Stimulated activated CD8-positive, alpha-beta memory T cell treated with anti-CD3 and anti-CD28 coated beads, Interleukin-7, amount 100 ng/mL, for 48 hours (primary cell): ENCODE data around the gene RGPD3.
"Not testable (repeated sequence)": the region's sequence is repeated elsewhere in the genome, so short reads cannot be mapped to it uniquely, and the experiment has no call there.

Experiments used
- DNase-seq, 2 donors: peaks; one replicate each; pipeline ENCODE4 v3.0.0-alpha.2; 2020; ENCODE audit warnings: low read depth in 1 of 2; ENCODE audit errors: extremely low read depth in 1 of 2

Gene RGPD3

DNA sequence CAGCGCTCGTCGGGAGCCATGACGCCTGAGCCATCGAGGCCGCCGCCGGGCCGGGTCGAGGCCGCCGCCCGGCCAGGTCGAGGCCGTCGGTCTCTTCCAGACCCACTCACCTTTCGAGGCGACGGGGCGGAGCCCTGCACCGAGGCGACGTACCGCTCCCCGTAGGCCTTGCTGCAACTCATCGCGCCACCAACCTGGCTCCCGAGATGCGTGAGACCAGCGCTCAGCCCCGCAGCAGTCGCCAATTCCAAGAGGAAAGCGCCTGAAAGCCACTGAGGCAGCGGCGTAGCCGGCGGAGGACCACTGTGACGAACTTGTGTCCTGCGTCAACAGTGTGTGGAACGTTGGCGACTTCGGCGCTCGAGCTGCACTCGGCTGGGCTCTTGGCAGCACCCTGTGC, at the start of gene RGPD3:
Gene RGPD3 (minus strand): TSS at position 307 of the 400 bp plus-strand sequence. CDS start 125 bp downstream, at position 182.
- DNase-seq, result not testable (repeated sequence)

GRCh38 chr2:106517329-106517728, 49.1 kb upstream of the RGPD3 start:
- no peak for DNase-seq

- DNase-seq, result no peak
Measured at GRCh38 chr2:106516864-106517263, 48.7 kb upstream of the RGPD3 start.

GRCh38 chr2:106516436-106516835, 48.2 kb upstream of the RGPD3 start:
- DNase-seq, result no peak

DNA sequence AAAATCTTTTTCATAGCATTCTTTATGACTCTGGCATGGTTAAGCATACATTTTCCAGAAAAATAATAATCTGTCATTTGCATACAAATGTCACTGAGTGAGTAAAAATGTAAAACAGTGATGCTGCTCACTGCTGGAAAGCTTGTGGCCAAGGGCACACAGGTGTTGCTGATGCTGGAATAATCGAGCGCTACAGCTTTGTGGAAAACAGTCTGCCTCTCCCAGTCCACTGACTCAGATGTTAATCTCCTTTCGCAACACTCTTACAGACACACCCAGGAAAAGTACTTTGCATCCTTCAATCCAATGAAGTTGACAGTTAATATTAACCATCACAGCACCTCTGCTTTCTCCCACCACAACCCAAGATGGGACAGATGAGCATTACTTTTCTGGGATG, 46.6 kb upstream of the RGPD3 start:
- not testable (repeated sequence) for DNase-seq

DNA sequence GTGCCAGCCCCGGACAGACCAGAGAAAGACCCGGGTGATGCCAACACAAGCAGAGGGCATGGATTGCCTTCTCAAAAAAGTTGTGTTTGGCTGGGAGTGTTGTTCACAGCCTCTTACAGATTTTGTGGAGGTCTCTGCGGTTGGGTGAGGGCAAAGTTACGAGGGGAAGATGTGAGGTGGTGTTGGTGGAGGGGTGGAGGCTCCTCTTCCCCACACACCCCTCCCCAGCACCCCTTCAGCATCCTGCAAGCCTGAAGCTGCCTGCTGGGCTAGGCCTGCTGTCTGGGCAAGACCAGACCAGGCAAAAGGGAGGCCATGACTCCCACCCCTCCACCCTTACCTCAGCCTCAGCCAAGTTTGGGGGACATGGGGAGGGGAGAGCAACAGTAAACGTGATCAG, 45.2 kb upstream of the RGPD3 start:
- not testable (repeated sequence) for DNase-seq

DNA sequence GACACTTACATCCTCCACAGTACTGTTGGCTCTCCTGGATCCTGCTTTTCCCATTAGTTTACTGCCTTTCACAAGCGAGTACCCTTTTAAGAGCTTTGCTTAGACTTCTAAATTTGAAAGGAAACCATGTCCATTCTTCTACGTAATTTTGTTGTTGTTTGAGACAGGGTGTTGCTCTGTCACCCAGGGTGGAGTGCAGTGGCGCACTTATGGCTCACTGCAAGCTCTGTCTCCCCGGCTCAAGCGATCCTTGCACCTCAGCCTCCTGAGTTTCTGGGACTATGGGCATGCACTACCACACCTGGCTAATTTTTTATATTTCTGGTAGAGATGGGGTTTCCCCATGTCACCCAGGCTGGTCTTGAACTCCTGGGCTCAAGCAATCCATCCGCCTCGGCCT, 43.7 kb upstream of the RGPD3 start:
- not testable (repeated sequence) for DNase-seq

DNA sequence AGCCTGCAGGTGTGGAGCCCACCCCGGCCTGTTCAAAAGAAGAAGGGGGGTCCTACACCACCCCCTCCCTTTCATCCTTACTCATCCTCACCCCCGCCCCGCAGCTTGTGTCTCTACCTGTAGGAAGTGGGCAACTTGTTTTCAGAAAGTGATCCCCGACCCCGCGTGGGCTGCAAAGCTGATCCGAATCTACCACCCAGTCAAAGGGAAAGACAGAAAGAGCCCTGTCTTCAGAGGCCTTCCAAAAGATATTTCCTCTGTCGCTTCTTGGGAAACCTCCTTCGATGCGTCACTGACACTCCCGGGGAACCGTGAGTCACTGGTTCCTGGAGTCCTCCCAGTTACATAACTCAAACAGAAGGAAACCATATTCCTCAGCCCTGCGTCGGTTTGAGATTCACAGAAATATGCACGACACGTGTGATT, 43.3 kb upstream of the RGPD3 start:
- peak; percentile 9 to 64 for DNase-seq

GRCh38 chr2:106510791-106511190, 42.6 kb upstream of the RGPD3 start:
- not testable (repeated sequence) for DNase-seq

GRCh38 chr2:106509374-106509770, 41.2 kb upstream of the RGPD3 start:
- DNase-seq, result not testable (repeated sequence)

DNA sequence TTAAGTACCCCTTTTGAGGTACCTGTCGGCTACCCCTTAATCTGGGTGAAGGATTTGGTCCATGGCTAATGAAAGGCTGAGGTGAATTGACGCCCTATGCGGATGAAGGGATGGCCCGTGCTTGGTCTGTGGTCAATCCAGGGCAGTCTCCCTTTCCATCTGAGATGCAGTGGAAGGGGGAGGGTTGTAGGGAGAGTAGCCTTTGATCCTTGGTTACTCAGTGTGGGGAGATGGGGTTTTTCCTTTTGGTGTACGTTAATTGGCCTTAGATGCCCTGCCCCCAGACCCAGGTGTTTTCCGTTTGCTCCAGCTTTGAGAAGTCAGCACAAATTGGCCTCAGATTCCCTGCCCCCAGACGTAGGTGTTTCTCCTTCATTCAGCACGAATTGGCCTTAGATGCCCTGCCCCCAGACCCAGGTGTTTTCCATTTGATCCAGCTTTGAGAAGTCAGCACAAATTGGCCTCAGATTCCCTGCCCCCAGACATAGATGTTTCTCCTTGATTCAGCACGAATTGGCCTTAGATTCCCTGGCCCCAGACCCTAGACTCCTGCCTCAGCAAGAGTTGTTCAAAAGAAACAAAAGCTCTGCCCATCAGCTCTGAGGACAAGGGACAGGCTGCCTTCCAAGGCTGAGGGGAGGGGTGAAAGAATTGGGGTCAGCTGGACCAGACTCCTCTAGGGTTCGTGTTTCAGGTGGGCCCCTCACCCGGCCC, 40.6 kb upstream of the RGPD3 start:
- not testable (repeated sequence) for DNase-seq

DNA sequence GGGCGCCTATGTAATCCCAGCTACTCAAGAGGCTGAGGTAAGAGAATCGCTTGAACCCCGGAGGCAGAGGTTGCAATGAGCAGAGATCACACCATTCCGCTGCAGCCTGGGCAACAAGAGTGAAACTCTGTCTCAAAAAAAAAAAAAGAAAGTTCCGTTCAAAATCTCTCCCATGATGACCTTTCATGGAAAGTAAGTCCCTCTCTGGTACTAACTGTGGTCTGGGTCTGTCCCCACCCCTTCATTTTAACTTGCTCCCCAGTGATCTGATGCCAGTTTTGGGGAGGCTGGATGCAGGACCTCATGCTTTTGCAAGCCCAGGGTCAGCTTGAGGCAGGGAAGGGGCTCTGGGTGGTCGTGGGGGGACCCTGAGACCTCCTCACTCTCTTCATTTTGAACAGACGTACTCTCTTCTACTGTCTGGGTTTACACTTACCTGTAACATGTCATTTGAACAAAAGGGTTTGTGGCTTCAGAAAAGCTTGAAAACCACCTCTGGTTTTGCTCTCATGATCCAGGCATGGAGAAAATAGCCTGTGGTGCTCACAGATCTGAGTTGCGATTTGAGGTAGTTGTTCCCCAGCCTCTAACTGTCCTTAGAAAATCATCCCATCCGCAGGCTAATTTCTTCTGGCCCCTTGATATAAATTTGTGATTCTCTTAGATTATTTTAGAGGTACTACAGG, 37.9 kb upstream of the RGPD3 start:
- DNase-seq, result not testable (repeated sequence)

DNA sequence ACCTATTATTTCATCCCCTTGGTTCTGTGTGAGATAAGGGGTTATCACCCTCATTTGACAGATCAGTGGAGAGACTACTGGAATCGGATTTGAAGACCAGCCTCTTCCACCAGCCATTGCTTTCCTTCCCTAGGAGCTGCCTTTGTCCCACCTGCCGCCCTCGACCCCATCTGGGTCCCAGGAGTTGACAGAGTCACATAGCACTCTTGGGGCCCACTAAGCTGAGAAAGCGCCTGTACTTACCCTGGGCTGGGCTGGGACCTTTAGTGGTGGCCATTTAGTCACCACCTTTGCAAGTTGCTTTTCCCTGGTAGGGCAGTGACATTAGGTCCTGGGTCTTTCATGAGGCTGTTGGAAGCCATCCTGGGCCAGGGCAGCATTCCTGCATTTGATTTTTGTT, 36.6 kb upstream of the RGPD3 start:
- DNase-seq, result not testable (repeated sequence)

DNA sequence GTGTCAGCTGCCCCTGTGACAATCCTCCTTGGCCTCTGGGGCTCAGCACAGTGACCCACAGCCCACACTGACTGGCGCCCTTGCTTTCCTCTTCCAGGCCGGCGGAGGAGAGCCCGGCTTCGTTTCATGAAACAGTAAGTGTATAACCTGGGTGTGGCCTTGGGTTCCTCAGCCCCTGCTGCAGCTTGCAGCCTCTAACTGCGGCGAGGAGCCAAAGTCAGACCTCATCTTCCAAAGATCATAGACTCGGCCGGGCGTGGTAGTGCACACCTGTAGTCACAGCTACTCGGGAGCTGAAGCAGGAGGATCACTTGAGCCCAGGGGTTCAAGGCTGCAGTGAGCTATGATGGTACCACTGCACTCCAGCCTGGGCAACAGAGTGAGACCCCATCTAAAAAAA, 36.0 kb upstream of the RGPD3 start:
- DNase-seq, result not testable (repeated sequence)

- not testable (repeated sequence) for DNase-seq
Measured at GRCh38 chr2:106502351-106502750, 34.1 kb upstream of the RGPD3 start.

DNA sequence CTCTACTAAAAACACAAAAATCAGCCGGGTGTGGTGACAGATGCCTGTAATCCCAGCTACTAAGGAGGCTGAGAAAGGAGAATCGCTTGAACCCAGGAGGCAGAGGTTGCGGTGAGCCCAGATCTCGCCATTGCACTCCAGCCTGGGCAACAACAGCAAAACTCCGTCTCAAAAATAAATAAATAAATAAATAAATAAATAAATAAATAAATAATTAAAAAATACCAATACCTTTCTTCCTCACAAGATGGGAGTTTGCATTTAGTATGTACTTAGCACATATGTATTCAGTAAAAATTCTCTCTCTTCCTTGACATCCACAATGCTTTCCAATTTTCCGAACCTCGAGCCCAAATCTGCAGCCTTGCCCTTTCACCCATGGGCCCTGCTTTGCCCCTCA, 32.1 kb upstream of the RGPD3 start:
- DNase-seq, result not testable (repeated sequence)

DNA sequence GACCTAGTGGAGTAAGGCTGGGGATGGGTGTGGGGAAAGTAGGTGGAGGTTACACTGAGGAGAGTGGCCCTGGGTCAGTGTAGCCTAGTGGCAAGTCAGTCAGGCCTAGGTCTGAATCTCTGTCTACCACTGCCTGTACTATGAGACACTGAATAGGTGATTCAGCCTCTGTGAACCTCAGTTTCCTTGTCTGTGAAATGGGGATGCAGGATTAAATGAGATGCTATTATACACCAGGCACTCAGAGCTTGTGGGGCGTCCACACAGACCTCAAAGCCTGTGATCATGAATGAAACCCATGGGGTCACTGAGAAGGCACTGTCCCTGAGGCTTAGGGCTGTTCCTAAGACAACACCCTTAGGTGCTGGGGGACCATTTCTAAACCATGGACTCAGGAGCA, 30.3 kb upstream of the RGPD3 start:
- not testable (repeated sequence) for DNase-seq

DNA sequence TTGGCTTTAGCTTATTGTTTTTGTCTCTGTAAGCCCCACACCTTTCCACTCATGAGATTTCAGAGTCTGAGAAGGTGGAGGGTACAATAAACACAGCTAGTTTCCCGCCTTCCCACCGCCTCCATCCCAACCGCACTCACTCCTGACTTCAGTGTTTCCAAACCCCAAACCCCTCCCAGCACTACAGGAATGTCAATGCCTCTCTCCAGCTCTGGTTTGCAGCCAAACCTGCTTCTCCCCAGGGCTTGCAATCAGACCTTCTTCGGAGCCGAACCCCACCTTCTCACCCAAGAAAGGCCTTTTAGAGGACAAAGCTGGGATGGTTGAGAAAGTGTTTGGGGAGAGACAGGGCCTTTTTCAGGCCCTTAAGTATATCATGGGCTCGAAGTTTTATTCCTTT, 24.7 kb upstream of the RGPD3 start:
- not testable (repeated sequence) for DNase-seq

DNA sequence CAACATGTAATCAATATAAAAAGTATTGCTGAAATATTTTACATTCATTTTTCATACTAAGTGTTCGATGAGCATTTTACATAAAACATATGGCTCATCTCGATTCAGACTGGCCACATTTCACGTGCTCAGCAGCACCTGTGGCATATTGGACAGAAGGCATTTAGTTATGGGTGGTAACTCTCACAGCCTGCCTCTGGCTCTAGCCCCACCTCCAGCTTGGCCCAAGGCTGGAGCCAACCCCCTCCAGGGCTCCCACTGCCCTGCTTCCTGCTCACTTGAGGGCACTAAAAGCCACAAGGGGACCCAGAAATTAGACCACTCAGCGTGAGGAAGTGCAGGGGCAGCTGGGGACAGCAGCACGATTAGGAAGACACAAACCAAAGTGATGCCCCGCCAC, 24.2 kb upstream of the RGPD3 start:
- not testable (repeated sequence) for DNase-seq

- DNase-seq, result not testable (repeated sequence)
Measured at GRCh38 chr2:106489701-106490100, 21.5 kb upstream of the RGPD3 start.

- DNase-seq, result not testable (repeated sequence)
Measured at GRCh38 chr2:106487386-106488191, 19.4 kb upstream of the RGPD3 start.
